ENCODE data around the gene FCER1A. TPM values are rescaled to one million over a fixed set of nuclear protein-coding genes. Genes with fewer than 3 reads are reported as not detected.
"Not testable (repeated sequence)": the region's sequence is repeated elsewhere in the genome, so short reads cannot be mapped to it uniquely, and the experiment has no call there.

The FCER1A gene
- total RNA-seq, 1 experiment from 2014 or later: not detected

GRCh38 chr1:159339536-159339935, 37.4 kb downstream of the FCER1A start:
- DNase-seq (ENCODE audit: low read depth): peak; percentile 3
- in situ Hi-C loops (cut with HindIII; ENCODE audit: low pct_unique_long_range_greater_than_20kb, low sequenced_read_pairs): no loop called here

- in situ Hi-C loops (cut with HindIII; ENCODE audit: low pct_unique_long_range_greater_than_20kb, low sequenced_read_pairs): no loop called here
- no peak for DNase-seq (ENCODE audit: low read depth)
Measured at GRCh38 chr1:159341736-159342135, 39.6 kb downstream of the FCER1A start.

DNA sequence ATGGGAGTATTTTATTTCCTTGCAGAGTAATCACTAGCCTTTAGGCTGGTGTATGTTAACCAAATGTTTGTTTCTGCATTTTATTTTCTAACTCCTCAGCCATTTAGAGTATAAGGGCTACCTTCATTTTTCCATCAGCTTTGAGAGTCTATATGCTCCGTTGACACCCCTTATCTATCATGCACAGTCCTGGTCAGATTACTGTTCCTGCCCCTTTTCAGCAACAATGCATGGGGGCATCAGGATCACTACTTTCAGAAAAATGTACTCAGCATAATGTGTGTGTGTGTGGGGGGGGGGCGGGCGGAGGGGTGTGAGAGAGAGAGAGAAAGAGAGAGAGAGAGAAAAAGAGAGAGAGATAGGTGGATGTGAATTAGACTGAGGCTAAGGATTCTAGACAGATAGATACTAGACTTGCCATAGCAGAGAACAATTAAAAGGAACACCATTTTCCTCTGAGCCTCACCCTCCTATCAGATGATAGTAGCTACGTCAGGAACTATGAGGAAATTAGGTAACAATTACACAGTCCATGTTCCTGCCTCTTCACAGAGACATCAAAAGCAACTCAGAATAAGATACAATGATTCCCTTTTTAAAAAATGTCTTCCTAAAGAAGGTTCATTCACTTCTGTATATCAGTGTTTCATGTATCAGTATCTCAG, 40.8 kb downstream of the FCER1A start:
- DNase-seq (ENCODE audit: low read depth): no peak
- in situ Hi-C loops (cut with HindIII; ENCODE audit: low pct_unique_long_range_greater_than_20kb, low sequenced_read_pairs): no loop called here

- DNase-seq (ENCODE audit: low read depth); in situ Hi-C loops (cut with HindIII; ENCODE audit: low pct_unique_long_range_greater_than_20kb, low sequenced_read_pairs): not testable (repeated sequence)
Measured at GRCh38 chr1:159349374-159349773, 47.2 kb downstream of the FCER1A start.

DNA sequence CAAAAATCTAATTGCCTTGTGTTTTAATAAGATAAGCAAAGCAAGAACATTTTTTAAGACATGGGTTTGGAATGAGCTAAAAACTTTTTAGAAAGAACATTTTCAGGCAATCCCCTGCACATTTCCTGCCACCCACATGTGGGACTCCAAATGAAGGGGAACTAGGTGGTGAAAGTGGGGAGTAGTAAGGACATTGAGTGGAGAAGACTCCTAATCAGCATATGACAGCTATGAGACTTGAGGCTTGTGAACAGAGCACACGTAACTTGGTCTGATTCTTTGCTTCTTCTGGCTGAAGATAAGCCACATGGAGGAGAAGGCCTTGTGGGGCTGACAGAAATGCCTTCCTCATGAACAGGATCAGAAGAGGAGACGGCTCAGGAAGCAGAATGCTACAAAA, 50.3 kb downstream of the FCER1A start:
- no peak for DNase-seq (ENCODE audit: low read depth)
- in situ Hi-C loops (cut with HindIII; ENCODE audit: low pct_unique_long_range_greater_than_20kb, low sequenced_read_pairs): no loop called here

Other genes starting within 250 kb of the FCER1A start
- not detected in 2 replicates for gene AIM2, start 225.6 kb upstream of the FCER1A start, total RNA-seq (2014; rRNA removed; shearing (Covaris generic); ENCODE audit: low replicate concordance)
- 0.07 TPM in 1 of 2 replicates, not detected in the other for gene CADM3, start 130.7 kb upstream of the FCER1A start, total RNA-seq (2014; rRNA removed; shearing (Covaris generic); ENCODE audit: low replicate concordance)
- gene ACKR1, start 97.5 kb upstream of the FCER1A start, total RNA-seq (2014; rRNA removed; shearing (Covaris generic); ENCODE audit: low replicate concordance): not detected in 2 replicates
- not detected in 2 replicates for gene OR10J4, start 129.9 kb downstream of the FCER1A start, total RNA-seq (2014; rRNA removed; shearing (Covaris generic); ENCODE audit: low replicate concordance)
- not detected in 2 replicates for gene OR10J1, start 137.4 kb downstream of the FCER1A start, total RNA-seq (2014; rRNA removed; shearing (Covaris generic); ENCODE audit: low replicate concordance)
- gene OR10J5, start 233.7 kb downstream of the FCER1A start, total RNA-seq (2014; rRNA removed; shearing (Covaris generic); ENCODE audit: low replicate concordance): not detected in 2 replicates